DMS79 treated with DMSO at 0.1 percent for 48 hours (cell line): Measurements from ENCODE around the gene GATB.

Experiments
- DNase-seq: peaks from one replicate; lab custom pipeline; 2025; lab: John Stamatoyannopoulos, UW

Gene GATB

GRCh38 chr4:151673908-151674520, 86.8 kb downstream of the GATB start:
- no peak for DNase-seq

- DNase-seq = no peak
These were observed 87.8 kb downstream of the GATB start for GRCh38 chr4:151672996-151673395.

- no peak for DNase-seq
These were observed 89.2 kb downstream of the GATB start for GRCh38 chr4:151671541-151672059.

GRCh38 chr4:151670843-151671242, 90.0 kb downstream of the GATB start:
- no peak for DNase-seq

GRCh38 chr4:151669990-151670389, 90.8 kb downstream of the GATB start:
- DNase-seq = no peak

GRCh38 chr4:151668689-151669402, 92.0 kb downstream of the GATB start:
- no peak for DNase-seq

- DNase-seq = no peak
These were observed 93.1 kb downstream of the GATB start for GRCh38 chr4:151667666-151668065.

- DNase-seq = no peak
These were observed 93.8 kb downstream of the GATB start for GRCh38 chr4:151667048-151667447.

GRCh38 chr4:151666501-151666900, 94.3 kb downstream of the GATB start:
- DNase-seq = no peak

- DNase-seq = no peak
These were observed 95.1 kb downstream of the GATB start for GRCh38 chr4:151665785-151666127.

GRCh38 chr4:151665022-151665784, 95.6 kb downstream of the GATB start:
- no peak for DNase-seq

GRCh38 chr4:151664289-151664688, 96.5 kb downstream of the GATB start:
- no peak for DNase-seq

GRCh38 chr4:151663109-151663508, 97.7 kb downstream of the GATB start:
- DNase-seq = no peak

GRCh38 chr4:151661873-151662272, 98.9 kb downstream of the GATB start:
- DNase-seq = no peak

- DNase-seq = no peak
These were observed 100.1 kb downstream of the GATB start for GRCh38 chr4:151660676-151661075.

GRCh38 chr4:151659601-151660364, 101.0 kb downstream of the GATB start:
- DNase-seq = no peak

GRCh38 chr4:151658959-151659600, 101.7 kb downstream of the GATB start:
- no peak for DNase-seq

GRCh38 chr4:151657896-151658295, 102.9 kb downstream of the GATB start:
- no peak for DNase-seq

- DNase-seq = no peak
These were observed 104.7 kb downstream of the GATB start for GRCh38 chr4:151656058-151656457.

- DNase-seq = no peak
These were observed 107.3 kb downstream of the GATB start for GRCh38 chr4:151653548-151653918.

- DNase-seq = no peak
These were observed 107.8 kb downstream of the GATB start for GRCh38 chr4:151652841-151653547.
